KMS-11 (cell line): ENCODE data around the gene ADAM11.
A peak's percentile ranks its signal among the peaks of the same experiment; 100 is the strongest.

Experiments used
- H2AFZ ChIP-seq: fragments of 200-600 bp; sonication (generic); 2 replicates; pipeline ENCODE4 v1.6.1; 2016; ENCODE audit warnings: antibody characterized with exemption, mixed run types, low read depth
- H3K27ac ChIP-seq: fragments of 200-600 bp; sonication (generic); 2 replicates; pipeline ENCODE4 v1.6.1; 2016; ENCODE audit warnings: mild to moderate bottlenecking, mixed run types
- H3K27me3 ChIP-seq: fragments of 200-600 bp; sonication (generic); 2 replicates; pipeline ENCODE4 v1.6.1; 2017; ENCODE audit warnings: mild to moderate bottlenecking, low read depth, mixed run types, moderate library complexity; ENCODE audit not compliant: insufficient read depth
- H3K36me3 ChIP-seq: fragments of 200-600 bp; sonication (generic); 2 replicates; pipeline ENCODE4 v1.6.1; 2017; ENCODE audit warnings: mild to moderate bottlenecking, mixed run types; ENCODE audit not compliant: insufficient read depth
- H3K4me1 ChIP-seq: fragments of 200-600 bp; sonication (generic); 2 replicates; pipeline ENCODE4 v1.6.1; 2016; ENCODE audit warnings: mild to moderate bottlenecking, low read depth, mixed run types; ENCODE audit not compliant: poor library complexity, severe bottlenecking
- H3K4me2 ChIP-seq: fragments of 200-600 bp; sonication (generic); 2 replicates; pipeline ENCODE4 v1.7.0; 2016; ENCODE audit warnings: mild to moderate bottlenecking, mixed run types
- H3K4me3 ChIP-seq: fragments of 200-600 bp; sonication (generic); IDR thresholded peaks from 2 replicates; pipeline ENCODE4 v1.6.1; 2017; ENCODE audit warnings: low read depth, low read length, mixed read lengths; ENCODE audit not compliant: insufficient read depth
- H3K79me2 ChIP-seq: fragments of 200-600 bp; sonication (generic); 2 replicates; pipeline ENCODE4 v1.6.1; 2016; ENCODE audit warnings: low read depth, mixed run types; ENCODE audit not compliant: insufficient read depth
- H3K9ac ChIP-seq: fragments of 200-600 bp; sonication (generic); 2 replicates; pipeline ENCODE4 v1.6.1; 2016; ENCODE audit warnings: mild to moderate bottlenecking, mixed run types
- H4K20me1 ChIP-seq: fragments of 200-600 bp; sonication (generic); 2 replicates; pipeline ENCODE4 v1.6.1; 2016; ENCODE audit warnings: mild to moderate bottlenecking, mixed run types; ENCODE audit not compliant: insufficient read depth
- TF ChIP-seq, protein P1 (sequence below): fragments of 200-600 bp; sonication (generic); conservative IDR thresholded peaks from 2 replicates; pipeline ENCODE4 v1.6.1; 2017; ENCODE audit warnings: low read depth, mild to moderate bottlenecking, antibody characterized with exemption, low read length, moderate library complexity, mixed read lengths

Gene ADAM11

DNA sequence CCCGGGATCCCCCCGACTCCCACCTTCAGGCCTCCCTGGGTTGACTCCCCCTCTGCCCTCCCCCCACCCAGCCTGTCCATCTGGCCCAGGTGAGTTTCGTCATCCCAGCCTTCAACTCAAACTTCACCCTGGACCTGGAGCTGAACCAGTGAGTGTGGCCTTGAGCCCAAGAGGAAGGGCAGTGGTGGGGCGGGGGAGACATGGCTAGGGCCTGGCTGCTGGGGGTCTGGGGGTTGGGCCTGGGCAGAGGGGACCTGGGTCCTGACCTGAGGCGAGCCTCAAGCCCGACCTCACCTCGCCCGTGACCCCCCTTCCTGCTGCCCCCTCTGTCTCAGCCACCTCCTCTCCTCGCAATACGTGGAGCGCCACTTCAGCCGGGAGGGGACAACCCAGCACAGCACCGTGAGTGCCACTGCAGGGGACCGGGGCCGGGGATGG, 10.9 kb downstream of the ADAM11 start:
- Histone ChIP-seq H3K27ac (no peak overlapping the region), H2AFZ (no peak overlapping the region), H3K27me3 (no peaks in the 10 kb centered on the region), H3K9ac (no peak overlapping the region; the same call in 1 of the 2 replicates), H3K79me2 (no peaks in the 10 kb centered on the region), H3K36me3 (no peaks in the 10 kb centered on the region), H3K4me2 (peak overlapping the region; percentile 39; the same call in 1 of the 2 replicates), H3K4me3 (no peak overlapping the region), H4K20me1 (no peaks in the 10 kb centered on the region), H3K4me1 (peaks cover 50% of the 10 kb centered on the region)
- TF ChIP-seq, protein P1, sequence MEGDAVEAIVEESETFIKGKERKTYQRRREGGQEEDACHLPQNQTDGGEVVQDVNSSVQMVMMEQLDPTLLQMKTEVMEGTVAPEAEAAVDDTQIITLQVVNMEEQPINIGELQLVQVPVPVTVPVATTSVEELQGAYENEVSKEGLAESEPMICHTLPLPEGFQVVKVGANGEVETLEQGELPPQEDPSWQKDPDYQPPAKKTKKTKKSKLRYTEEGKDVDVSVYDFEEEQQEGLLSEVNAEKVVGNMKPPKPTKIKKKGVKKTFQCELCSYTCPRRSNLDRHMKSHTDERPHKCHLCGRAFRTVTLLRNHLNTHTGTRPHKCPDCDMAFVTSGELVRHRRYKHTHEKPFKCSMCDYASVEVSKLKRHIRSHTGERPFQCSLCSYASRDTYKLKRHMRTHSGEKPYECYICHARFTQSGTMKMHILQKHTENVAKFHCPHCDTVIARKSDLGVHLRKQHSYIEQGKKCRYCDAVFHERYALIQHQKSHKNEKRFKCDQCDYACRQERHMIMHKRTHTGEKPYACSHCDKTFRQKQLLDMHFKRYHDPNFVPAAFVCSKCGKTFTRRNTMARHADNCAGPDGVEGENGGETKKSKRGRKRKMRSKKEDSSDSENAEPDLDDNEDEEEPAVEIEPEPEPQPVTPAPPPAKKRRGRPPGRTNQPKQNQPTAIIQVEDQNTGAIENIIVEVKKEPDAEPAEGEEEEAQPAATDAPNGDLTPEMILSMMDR: no peak

DNA sequence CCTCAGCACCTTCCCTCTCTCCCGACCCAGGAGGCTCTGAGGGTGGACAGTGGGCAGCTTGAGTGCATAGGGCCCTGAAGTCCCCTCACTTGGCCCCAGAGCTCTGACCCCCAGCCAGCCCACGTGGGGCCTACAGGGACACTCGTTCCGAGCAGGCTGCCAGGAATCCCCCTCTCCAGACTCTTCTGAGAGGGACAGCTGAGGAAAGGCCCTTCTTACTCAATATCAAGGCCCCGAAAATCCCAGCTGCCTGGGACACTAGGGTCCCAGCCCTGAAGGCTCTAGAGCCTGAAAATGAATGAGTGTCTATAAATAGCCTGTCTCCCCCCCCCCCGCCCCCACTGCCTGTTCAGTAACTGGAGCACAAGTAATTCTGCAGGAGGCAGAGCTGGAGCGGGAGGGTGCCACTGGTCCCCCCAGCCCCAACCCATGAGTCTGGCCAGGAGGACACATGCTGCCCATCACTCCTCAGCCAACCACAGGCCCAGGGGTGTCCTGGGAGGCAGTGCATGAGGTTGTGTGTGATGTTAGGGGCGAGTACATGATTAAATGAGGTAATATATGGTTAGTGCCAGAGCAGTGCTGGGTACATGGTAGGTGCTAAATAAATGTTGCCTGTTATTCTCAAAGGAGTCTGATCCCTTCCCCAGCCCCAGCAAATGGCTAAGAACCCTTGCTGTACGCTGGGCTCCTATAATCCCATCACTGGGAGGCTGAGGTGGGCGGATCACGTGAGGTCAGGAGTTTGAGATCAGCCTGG, 11.6 kb downstream of the ADAM11 start:
- H3K4me3 ChIP-seq: no peak overlapping the region
- no peaks in the 10 kb centered on the region for H3K27me3 ChIP-seq
- no peaks in the 10 kb centered on the region for H3K79me2 ChIP-seq
- TF ChIP-seq, protein P1: no peak
- H3K4me1 ChIP-seq: peaks cover 52% of the 10 kb centered on the region
- H4K20me1 ChIP-seq: no peaks in the 10 kb centered on the region
- H2AFZ ChIP-seq: no peak overlapping the region
- H3K27ac ChIP-seq: no peak overlapping the region
- no peaks in the 10 kb centered on the region for H3K36me3 ChIP-seq
- H3K9ac ChIP-seq: no peak overlapping the region; the same call in 1 of the 2 replicates
- H3K4me2 ChIP-seq: peak overlapping the region; percentile 39; the same call in 1 of the 2 replicates

DNA sequence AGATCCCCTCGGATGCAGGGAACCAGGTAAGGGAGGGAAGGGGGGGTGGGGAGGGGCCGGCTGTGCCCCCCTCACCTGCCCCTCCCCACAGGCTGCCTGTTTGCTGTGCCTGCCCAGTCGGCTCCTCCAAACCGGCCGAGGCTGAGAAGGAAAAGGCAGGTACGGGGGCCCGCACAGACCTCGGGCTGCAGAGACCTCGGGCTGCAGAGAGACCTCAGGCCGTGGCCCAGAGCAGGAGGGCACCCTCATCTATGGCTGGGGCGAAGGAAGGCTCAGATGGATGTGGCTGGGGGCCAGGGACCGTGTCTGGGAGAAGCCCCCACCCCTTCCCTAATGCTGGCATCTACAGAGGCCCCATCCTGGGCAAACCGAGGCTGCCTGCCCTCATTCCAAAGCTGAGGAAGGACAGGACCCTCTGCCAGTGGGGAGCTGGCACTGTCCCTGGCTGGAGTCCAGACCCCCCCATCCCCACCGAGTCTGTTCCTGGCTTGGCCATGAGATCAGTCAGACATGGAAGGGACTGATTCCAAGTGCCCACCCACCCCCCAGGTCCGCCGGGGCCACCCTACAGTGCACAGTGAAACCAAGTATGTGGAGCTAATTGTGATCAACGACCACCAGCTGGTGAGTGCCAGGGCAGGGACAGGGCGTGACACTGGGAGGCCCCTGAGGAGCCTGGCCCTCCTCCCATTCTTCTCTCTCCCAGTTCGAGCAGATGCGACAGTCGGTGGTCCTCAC, 13.7 kb downstream of the ADAM11 start:
- no peak overlapping the region for H3K4me2 ChIP-seq
- H3K27me3 ChIP-seq: no peaks in the 10 kb centered on the region; the same call in 1 of the 2 replicates
- H4K20me1 ChIP-seq: no peaks in the 10 kb centered on the region
- no peaks in the 10 kb centered on the region for H3K79me2 ChIP-seq
- H3K27ac ChIP-seq: no peak overlapping the region
- H2AFZ ChIP-seq: no peak overlapping the region
- no peak overlapping the region for H3K4me3 ChIP-seq
- TF ChIP-seq, protein P1: no peak
- H3K4me1 ChIP-seq: peaks cover 44% of the 10 kb centered on the region
- no peaks in the 10 kb centered on the region for H3K36me3 ChIP-seq
- no peak overlapping the region for H3K9ac ChIP-seq

DNA sequence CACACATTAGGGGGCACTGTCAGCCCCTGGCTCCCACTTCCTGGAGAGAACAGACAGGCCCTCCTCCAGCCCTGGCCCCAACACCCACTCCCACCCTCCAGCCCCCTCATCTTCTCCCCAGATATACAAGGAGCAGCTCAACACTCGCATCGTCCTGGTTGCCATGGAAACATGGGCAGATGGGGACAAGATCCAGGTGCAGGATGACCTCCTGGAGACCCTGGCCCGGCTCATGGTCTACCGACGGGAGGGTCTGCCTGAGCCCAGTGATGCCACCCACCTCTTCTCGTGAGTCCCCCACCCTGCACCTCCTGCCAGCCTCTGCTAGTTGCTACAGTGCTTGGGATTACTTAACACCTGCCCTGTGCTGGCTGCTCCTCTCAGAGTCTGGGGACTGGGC, 14.4 kb downstream of the ADAM11 start:
- TF ChIP-seq, protein P1: no peak
- no peak overlapping the region for H3K27ac ChIP-seq
- no peaks in the 10 kb centered on the region for H4K20me1 ChIP-seq
- H2AFZ ChIP-seq: no peak overlapping the region
- no peak overlapping the region for H3K9ac ChIP-seq
- no peak overlapping the region for H3K4me2 ChIP-seq
- peaks cover 37% of the 10 kb centered on the region for H3K4me1 ChIP-seq
- H3K79me2 ChIP-seq: no peaks in the 10 kb centered on the region
- H3K27me3 ChIP-seq: no peaks in the 10 kb centered on the region; the same call in 1 of the 2 replicates
- H3K4me3 ChIP-seq: no peak overlapping the region
- no peaks in the 10 kb centered on the region for H3K36me3 ChIP-seq
